ENCODE measurements around the gene TLCD1. TPM values are rescaled to one million over a fixed set of nuclear protein-coding genes. Genes with fewer than 3 reads are reported as not detected.
A peak's percentile ranks its signal among the peaks of the same experiment; 100 is the strongest.

Gene TLCD1
- total and polyA plus RNA-seq, 2 donors (not counting 3 experiments of a cell fraction or from before 2014, with no cell fraction given), result 2.6 to 6.8 TPM

DNA sequence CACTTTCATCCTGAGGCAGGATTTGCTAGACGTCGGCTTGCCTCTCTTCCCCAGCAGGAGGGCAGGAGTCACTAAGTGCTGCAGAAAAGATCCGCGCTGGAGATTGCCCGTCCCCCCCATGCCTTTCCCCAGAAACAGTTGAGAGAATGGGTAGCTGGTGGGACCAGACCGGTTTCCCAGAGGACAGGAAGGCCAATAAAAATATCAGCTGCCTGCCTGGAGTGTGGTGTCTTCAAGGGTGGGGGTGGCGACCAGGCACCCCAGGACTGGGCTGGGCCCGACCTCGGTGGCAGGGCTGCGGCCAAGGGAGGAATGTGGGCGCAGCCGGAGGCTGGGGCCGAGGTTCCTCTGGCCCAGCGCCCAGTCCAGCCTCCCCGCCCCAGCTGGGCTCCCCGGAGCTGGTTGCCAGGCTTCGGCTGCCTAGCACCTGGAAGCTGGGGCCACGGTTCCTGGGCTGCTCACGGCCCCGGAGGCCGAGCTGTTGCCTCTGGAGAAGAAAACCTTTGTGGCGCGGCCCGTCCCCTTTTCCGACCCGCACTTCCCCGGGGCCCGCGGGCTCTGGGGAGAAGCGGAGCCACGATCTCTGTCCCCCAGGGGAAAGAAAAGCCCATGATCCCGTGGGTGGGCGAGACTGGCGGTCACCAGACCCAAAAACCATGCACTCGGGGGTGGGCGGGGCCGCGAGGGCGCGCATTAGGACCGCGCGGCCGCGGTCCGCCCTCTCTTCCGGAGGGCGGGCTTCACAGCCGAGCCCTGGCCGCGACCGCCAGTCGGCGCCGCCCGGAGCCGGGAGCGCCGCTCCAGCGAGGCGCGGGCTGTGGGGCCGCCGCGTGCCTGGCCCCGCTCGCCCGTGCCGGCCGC, 17.4 kb upstream of the TLCD1 start, which contains the start of gene TRAF4:
TSS of gene TRAF4 (plus strand) at position 769 of the 861 bp plus-strand sequence. CDS start 102 bp downstream, outside the sequence.
- H2AFZ ChIP-seq (ENCODE audit: low read depth, low read length), result peak within 1 kb of the TSS; percentile 14
- DNase-seq (ENCODE audit: low read depth, low spot score) (peak; percentile 63), FAIRE-seq (peak; percentile 85)
- dilution Hi-C loops (cut with MboI; ENCODE audit: extremely low pct_ligation_motif_present, low sequenced_read_pairs), result no loop called here
- peaks cover 31% of the 10 kb centered on the region for H3K79me2 ChIP-seq (ENCODE audit: control insufficient read depth, insufficient read depth, low read length)
- H3K9ac ChIP-seq (replicated peaks; ENCODE audit: extremely low read depth, insufficient read depth, low read length), result peak within 1 kb of the TSS; percentile 91
- POLR2A ChIA-PET, result interaction anchor here (1.2 to 1.5 kb wide), 2 partner anchors 15 to 98 kb away, joined by 4 to 7 read pairs; partner anchors contain the start of gene NEK8
- TF ChIP-seq JUN (IDR thresholded peaks at IDR 0.05; ENCODE audit: borderline replicate concordance, insufficient read depth, insufficient read length, low read depth), result no peak
- TF ChIP-seq POLR2AphosphoS5 (IDR thresholded peaks at IDR 0.05; ENCODE audit: insufficient read depth, low read depth, low read length), result peak; percentile 97
- peak; percentile 98 for TF ChIP-seq POLR2A (IDR thresholded peaks at IDR 0.05; ENCODE audit: low read depth, low read length)
- no peaks in the 10 kb centered on the region for H3K27me3 ChIP-seq (ENCODE audit: control insufficient read depth in 2 of 2, insufficient read depth in 2 of 2, low read length in 2 of 2)
- H3K27ac ChIP-seq (ENCODE audit: insufficient read depth, low read depth, low read length), result peak within 1 kb of the TSS; percentile 86
- intact Hi-C loops (cut with micrococcal nuclease), result no loop called here
- H3K9me1 ChIP-seq (replicated peaks; ENCODE audit: control insufficient read depth, extremely low read depth, insufficient read depth, low read length), result no peaks in the 10 kb centered on the region
- H3K4me3 ChIP-seq (replicated peaks in 1 of 3; ENCODE audit: insufficient read depth in 1 of 3, low read depth in 1 of 3, low read length in 3 of 3), result peak within 1 kb of the TSS; percentile 77 to 94 (median 86)
- peak within 1 kb of the TSS; percentile 84 for H3K4me2 ChIP-seq (ENCODE audit: insufficient read depth, low read length)
- no peaks in the 10 kb centered on the region for H3K9me3 ChIP-seq (replicated peaks; ENCODE audit: control insufficient read depth, insufficient read depth, low read length)
- peaks cover 4 to 10% of the 10 kb centered on the region in 2 experiments for H3K36me3 ChIP-seq (ENCODE audit: control insufficient read depth in 2 of 2, extremely low read depth in 1 of 2, insufficient read depth in 2 of 2, low read length in 2 of 2)
- no peaks in the 10 kb centered on the region for H4K20me1 ChIP-seq (replicated peaks; ENCODE audit: control insufficient read depth, extremely low read depth, insufficient read depth, low read length)
- CTCF ChIA-PET, result interaction anchor here (0.9 to 16.6 kb wide), 2 partner anchors 14 to 18 kb away, joined by 3 to 602 read pairs; partner anchors contain the start of genes NEK8 and TLCD1
- peaks cover 28% of the 10 kb centered on the region for H3K4me1 ChIP-seq (ENCODE audit: control insufficient read depth, extremely low read depth, insufficient read depth, low read length)
- BruUV-seq (replicated peaks), result TSS peak; percentile 37
